Left lung (tissue), 10 donors: ENCODE results near the gene CMBL. TPM values are rescaled to one million over a fixed set of nuclear protein-coding genes. Genes with fewer than 3 reads are reported as not detected.
A peak's percentile ranks its signal among the peaks of the same experiment; 100 is the strongest.

ENCODE experiments used
- ATAC-seq: fragments of 200-7000 bp; cut with Tn5 transposase; one replicate; pipeline ENCODE4 v1.9.1; 2020; ENCODE audit warnings: moderate library complexity
- DNase-seq, 4 donors: peaks; one replicate each; pipeline ENCODE4 v3.0.0-alpha.2; 2013 to 2020
- H3K27ac ChIP-seq, 2 donors: fragments of 200-600 bp; sonication (generic) in 1 of 2; one replicate each; pipeline versions ENCODE4 v1.5.0 to v1.8.0; 2020 to 2021
- H3K27me3 ChIP-seq, 2 donors: fragments of 200-600 bp; sonication (generic) in 1 of 2; one replicate each; pipeline versions ENCODE4 v1.5.0 to v1.8.0; 2020 to 2021
- H3K36me3 ChIP-seq, 2 donors: fragments of 200-600 bp; sonication (generic) in 1 of 2; one replicate each; pipeline versions ENCODE4 v1.5.0 to v1.8.0; 2020 to 2021
- H3K4me1 ChIP-seq, 2 donors: fragments of 200-600 bp; one replicate each; pipeline ENCODE4 v1.8.0; 2021
- H3K4me3 ChIP-seq, 2 donors: fragments of 200-600 bp; sonication (generic) in 1 of 2; one replicate each; pipeline versions ENCODE4 v1.5.0 to v1.8.0; 2020 to 2021; ENCODE audit warnings: mild to moderate bottlenecking in 1 of 2
- H3K9me3 ChIP-seq, 2 donors: fragments of 200-600 bp; sonication (generic) in 1 of 2; one replicate each; pipeline versions ENCODE4 v1.5.0 to v1.8.0; 2020 to 2021
- CTCF ChIP-seq, 2 donors: fragments of 200-600 bp; sonication (generic) in 1 of 2; IDR thresholded peaks; one replicate each; pipeline versions ENCODE4 v1.5.0 to v1.8.0; 2021; ENCODE audit warnings: antibody characterized with exemption in 2 of 2
- intact Hi-C, 2 donors: fragments of 100-400 bp; cut with DNase I; formaldehyde crosslinking; loops; one replicate each; pipeline versions ENCODE4 v1.11.2 to v1.14.2; 2022
- polyA plus RNA-seq, 6 donors: library from polyadenylated mRNA; unstranded; fragments of 120-200 nt; gene quantifications; one replicate each; pipeline ENCODE4 v1.2.1, GENCODE V29; 2013; ENCODE audit not compliant: insufficient read length in 6 of 6
- total RNA-seq, 2 donors: library from RNA; stranded (reverse); fragmentation: NEBNext Ultra II Directional; extraction: Animal tissue kit (Norgen Biotek cat#: 25700); gene quantifications; one replicate each; pipeline ENCODE4 v1.2.1, GENCODE V29; 2021
- donor health status: DM: no; HTN: yes; CAD: no.
- donor health status: DM: no; HTN: no; CAD: no.

CMBL gene
- total and polyA plus RNA-seq, 8 donors: 17.3 to 26.9 (median 22.5) TPM

GRCh38 chr5:10333154-10334006 is 25.7 kb upstream of the CMBL start:
- peak in 1 of 4 donors; percentile 90 for DNase-seq
- no peak overlapping the region for H3K27ac ChIP-seq
- peaks cover 0 to 37% of the 10 kb centered on the region in 2 donors for H3K27me3 ChIP-seq
- peak overlapping the region; percentile 47 to 53 for H3K4me3 ChIP-seq
- peaks cover 19 to 54% of the 10 kb centered on the region in 2 donors for H3K4me1 ChIP-seq
- H3K36me3 ChIP-seq: no peaks in the 10 kb centered on the region
- no peak for TF ChIP-seq CTCF (IDR thresholded peaks at IDR 0.05)
- H3K9me3 ChIP-seq: no peaks in the 10 kb centered on the region
- intact Hi-C loops: no loop called here
- peak; percentile 75 for ATAC-seq

GRCh38 chr5:10332301-10332700 is 24.6 kb upstream of the CMBL start:
- ATAC-seq (no peak), DNase-seq (no peak)
- peaks cover 19 to 54% of the 10 kb centered on the region in 2 donors for H3K4me1 ChIP-seq
- intact Hi-C loops: no loop called here
- H3K27ac ChIP-seq: no peak overlapping the region
- TF ChIP-seq CTCF (IDR thresholded peaks at IDR 0.05): no peak
- no peaks in the 10 kb centered on the region for H3K36me3 ChIP-seq
- no peaks in the 10 kb centered on the region for H3K9me3 ChIP-seq
- H3K4me3 ChIP-seq: no peak overlapping the region
- peaks cover 0 to 37% of the 10 kb centered on the region in 2 donors for H3K27me3 ChIP-seq

GRCh38 chr5:10331341-10331796 is 23.7 kb upstream of the CMBL start:
- DNase-seq (peak in 2 of 4 donors; percentile 74 to 93), ATAC-seq (peak; percentile 48)
- no peaks in the 10 kb centered on the region for H3K9me3 ChIP-seq
- peak overlapping the region in 1 of 2 donors; percentile 13 for H3K27ac ChIP-seq
- H3K4me1 ChIP-seq: peaks cover 19 to 54% of the 10 kb centered on the region in 2 donors
- no peaks in the 10 kb centered on the region for H3K36me3 ChIP-seq
- no peak overlapping the region for H3K4me3 ChIP-seq
- peaks cover 0 to 37% of the 10 kb centered on the region in 2 donors for H3K27me3 ChIP-seq
- intact Hi-C loops: no loop called here
- TF ChIP-seq CTCF (IDR thresholded peaks at IDR 0.05): no peak

DNA sequence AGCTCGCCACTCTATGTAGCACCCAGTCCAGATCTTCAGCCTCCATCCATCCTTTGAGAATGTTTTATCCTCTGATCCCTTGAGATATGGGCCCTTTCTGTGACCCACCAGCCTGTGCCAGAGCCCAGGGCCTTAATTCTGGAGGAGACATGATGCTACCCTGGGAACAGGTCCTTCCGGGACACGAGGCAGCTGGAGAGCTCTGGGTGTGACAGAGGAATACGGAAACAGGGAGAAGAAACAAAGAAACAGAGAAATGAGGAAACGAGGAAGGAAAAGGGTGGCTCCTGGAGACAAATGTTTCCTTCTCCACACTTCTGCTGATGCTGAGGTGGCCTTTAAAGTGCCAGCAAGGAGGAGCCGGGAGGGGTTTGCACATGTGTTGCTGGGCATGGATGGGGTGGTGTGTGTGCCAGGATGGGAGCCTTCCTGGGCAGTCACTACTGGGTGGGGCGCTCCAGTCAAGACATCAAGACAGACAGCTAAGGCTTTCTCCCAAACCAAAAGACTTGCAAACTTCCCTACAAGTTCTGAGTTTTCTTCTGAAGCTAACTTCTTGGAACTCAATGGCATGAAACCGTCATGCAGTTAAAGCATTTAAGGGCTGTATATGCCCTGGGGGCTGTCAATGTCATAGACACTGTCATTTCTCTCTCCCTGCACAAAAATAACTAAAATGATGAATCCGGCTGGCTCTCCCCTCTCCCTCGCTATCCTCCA is 23.0 kb upstream of the CMBL start:
- Histone ChIP-seq H3K4me3 (no peak overlapping the region), H3K9me3 (no peaks in the 10 kb centered on the region), H3K36me3 (no peaks in the 10 kb centered on the region), H3K27ac (peak overlapping the region; percentile 43 to 53), H3K4me1 (peaks cover 19 to 54% of the 10 kb centered on the region in 2 donors), H3K27me3 (peaks cover 0 to 37% of the 10 kb centered on the region in 2 donors)
- TF ChIP-seq CTCF (IDR thresholded peaks at IDR 0.05): no peak
- intact Hi-C loops: no loop called here
- no peak for DNase-seq
- ATAC-seq: no peak
